Measurements from ENCODE around the gene SIPA1L3. TPM values are rescaled to one million over a fixed set of nuclear protein-coding genes. Genes with fewer than 3 reads are reported as not detected.

Gene SIPA1L3
- total RNA-seq, 2 donors from 2014 or later: 42.8 to 48.2 TPM

DNA sequence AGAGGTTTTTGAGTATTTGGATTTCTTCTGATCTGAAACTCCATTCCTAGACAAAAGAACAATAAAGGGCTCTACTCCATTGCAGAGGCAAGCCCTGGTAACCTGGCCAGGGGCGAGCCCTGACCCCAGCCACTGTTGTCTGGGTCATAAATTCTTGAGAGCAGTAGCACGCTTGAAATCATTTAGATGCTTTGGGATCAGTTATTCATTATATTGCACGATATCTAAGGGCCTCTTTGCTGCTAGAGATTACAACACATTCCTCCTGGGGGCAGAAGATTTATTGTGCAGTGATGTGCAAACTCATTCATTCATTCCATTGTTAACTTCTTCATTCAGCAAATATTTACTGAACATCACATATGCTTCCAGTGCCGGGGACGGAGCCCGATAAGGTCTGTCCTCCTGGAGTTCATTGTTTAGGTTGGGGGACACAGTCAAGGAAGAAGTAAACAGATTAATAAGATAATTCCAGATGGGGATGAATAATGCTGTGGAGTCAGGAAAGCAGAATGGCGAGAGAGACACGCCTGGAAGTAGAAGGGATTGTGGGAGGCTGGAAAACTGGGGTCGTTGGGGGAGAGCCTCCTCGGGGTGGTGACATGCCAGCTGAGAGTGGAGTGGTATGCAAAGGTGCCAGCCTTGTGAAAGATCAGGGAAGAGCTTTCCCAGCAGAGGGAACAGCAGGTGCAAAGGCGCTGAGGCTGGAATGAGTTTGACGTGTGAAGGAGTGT, 34.9 kb downstream of the SIPA1L3 start:
- Histone ChIP-seq H3K4me1 (ENCODE audit: control insufficient read depth, insufficient read depth, low read length) (peaks cover 6% of the 10 kb centered on the region), H3K27ac (ENCODE audit: low read depth, low read length) (no peak overlapping the region), H3K27me3 (ENCODE audit: control insufficient read depth, insufficient read depth, low read length, poor library complexity, severe bottlenecking) (no peaks in the 10 kb centered on the region), H3K36me3 (ENCODE audit: control insufficient read depth, insufficient read depth, low read length) (no peaks in the 10 kb centered on the region), H3K9ac (ENCODE audit: extremely low read depth, low read length, poor library complexity, severe bottlenecking) (no peak overlapping the region), H3K4me3 (ENCODE audit: low read length) (no peak overlapping the region), H3K9me3 (ENCODE audit: control insufficient read depth, low read length) (peaks cover 9% of the 10 kb centered on the region)
- H3K27me3 Mint-ChIP-seq (ENCODE audit: insufficient read depth): no peaks in the 10 kb centered on the region
- DNase-seq: no peak
- no peak overlapping the region for H3K27ac Mint-ChIP-seq
- peaks cover 11% of the 10 kb centered on the region for H3K36me3 Mint-ChIP-seq (ENCODE audit: low read depth)
- no peak for TF ChIP-seq CTCF (conservative IDR thresholded peaks at IDR 0.05)
- peaks cover 8% of the 10 kb centered on the region for H3K9me3 Mint-ChIP-seq
- WGBS, 2 experiments (ENCODE audit: insufficient coverage in 1 of 2, insufficient read length in 1 of 2): 86 to 93% methylated on average over 8 to 11 of the region's 12 CpGs
- H3K4me3 Mint-ChIP-seq: no peak overlapping the region
- peaks cover 17% of the 10 kb centered on the region for H3K4me1 Mint-ChIP-seq

- Mint-ChIP-seq H3K27ac (no peak overlapping the region), H3K36me3 (ENCODE audit: low read depth) (peaks cover 11% of the 10 kb centered on the region), H3K27me3 (ENCODE audit: insufficient read depth) (no peaks in the 10 kb centered on the region), H3K4me1 (peaks cover 17% of the 10 kb centered on the region), H3K4me3 (no peak overlapping the region), H3K9me3 (peaks cover 8% of the 10 kb centered on the region)
- no peak for TF ChIP-seq CTCF (conservative IDR thresholded peaks at IDR 0.05)
- H3K4me3 ChIP-seq (ENCODE audit: low read length): no peak overlapping the region
- H3K27ac ChIP-seq (ENCODE audit: low read depth, low read length): no peak overlapping the region
- H3K27me3 ChIP-seq (ENCODE audit: control insufficient read depth, insufficient read depth, low read length, poor library complexity, severe bottlenecking): no peaks in the 10 kb centered on the region
- H3K4me1 ChIP-seq (ENCODE audit: control insufficient read depth, insufficient read depth, low read length): peaks cover 6% of the 10 kb centered on the region
- WGBS, 2 experiments (ENCODE audit: insufficient coverage in 1 of 2, insufficient read length in 1 of 2): 89 to 95% methylated on average over 3 to 5 of the region's 6 CpGs
- peaks cover 6% of the 10 kb centered on the region for H3K9me3 ChIP-seq (ENCODE audit: control insufficient read depth, low read length)
- no peak overlapping the region for H3K9ac ChIP-seq (ENCODE audit: extremely low read depth, low read length, poor library complexity, severe bottlenecking)
- DNase-seq: no peak
- H3K36me3 ChIP-seq (ENCODE audit: control insufficient read depth, insufficient read depth, low read length): no peaks in the 10 kb centered on the region
Observed at GRCh38 chr19:37942516-37942902, 35.5 kb downstream of the SIPA1L3 start.

GRCh38 chr19:37943480-37943879, 36.5 kb downstream of the SIPA1L3 start:
- Mint-ChIP-seq H3K27ac (no peak overlapping the region), H3K4me3 (no peak overlapping the region), H3K36me3 (ENCODE audit: low read depth) (peaks cover 6% of the 10 kb centered on the region), H3K4me1 (peaks cover 17% of the 10 kb centered on the region), H3K9me3 (peaks cover 3% of the 10 kb centered on the region), H3K27me3 (ENCODE audit: insufficient read depth) (no peaks in the 10 kb centered on the region)
- H3K9ac ChIP-seq (ENCODE audit: extremely low read depth, low read length, poor library complexity, severe bottlenecking): no peak overlapping the region
- peaks cover 6% of the 10 kb centered on the region for H3K4me1 ChIP-seq (ENCODE audit: control insufficient read depth, insufficient read depth, low read length)
- DNase-seq: no peak
- 88 to 90% methylated on average over 5 of the region's 5 CpGs for WGBS, 2 experiments (ENCODE audit: insufficient coverage in 1 of 2, insufficient read length in 1 of 2)
- no peaks in the 10 kb centered on the region for H3K36me3 ChIP-seq (ENCODE audit: control insufficient read depth, insufficient read depth, low read length)
- no peak overlapping the region for H3K4me3 ChIP-seq (ENCODE audit: low read length)
- TF ChIP-seq CTCF (conservative IDR thresholded peaks at IDR 0.05): no peak
- no peaks in the 10 kb centered on the region for H3K27me3 ChIP-seq (ENCODE audit: control insufficient read depth, insufficient read depth, low read length, poor library complexity, severe bottlenecking)
- H3K9me3 ChIP-seq (ENCODE audit: control insufficient read depth, low read length): no peaks in the 10 kb centered on the region
- no peak overlapping the region for H3K27ac ChIP-seq (ENCODE audit: low read depth, low read length)
